SH-SY5Y (cell line): Measurements from ENCODE around the gene YDJC.

ENCODE experiments used
- GATA2 ChIP-seq: IDR thresholded peaks from 2 replicates; pipeline ENCODE4 v1.6.1; 2011; ENCODE audit warnings: mild to moderate bottlenecking, low read depth, low read length
- GATA3 ChIP-seq: IDR thresholded peaks from 2 replicates; pipeline ENCODE4 v1.6.1; 2011; ENCODE audit warnings: low read depth, mild to moderate bottlenecking, low read length, moderate library complexity

DNA sequence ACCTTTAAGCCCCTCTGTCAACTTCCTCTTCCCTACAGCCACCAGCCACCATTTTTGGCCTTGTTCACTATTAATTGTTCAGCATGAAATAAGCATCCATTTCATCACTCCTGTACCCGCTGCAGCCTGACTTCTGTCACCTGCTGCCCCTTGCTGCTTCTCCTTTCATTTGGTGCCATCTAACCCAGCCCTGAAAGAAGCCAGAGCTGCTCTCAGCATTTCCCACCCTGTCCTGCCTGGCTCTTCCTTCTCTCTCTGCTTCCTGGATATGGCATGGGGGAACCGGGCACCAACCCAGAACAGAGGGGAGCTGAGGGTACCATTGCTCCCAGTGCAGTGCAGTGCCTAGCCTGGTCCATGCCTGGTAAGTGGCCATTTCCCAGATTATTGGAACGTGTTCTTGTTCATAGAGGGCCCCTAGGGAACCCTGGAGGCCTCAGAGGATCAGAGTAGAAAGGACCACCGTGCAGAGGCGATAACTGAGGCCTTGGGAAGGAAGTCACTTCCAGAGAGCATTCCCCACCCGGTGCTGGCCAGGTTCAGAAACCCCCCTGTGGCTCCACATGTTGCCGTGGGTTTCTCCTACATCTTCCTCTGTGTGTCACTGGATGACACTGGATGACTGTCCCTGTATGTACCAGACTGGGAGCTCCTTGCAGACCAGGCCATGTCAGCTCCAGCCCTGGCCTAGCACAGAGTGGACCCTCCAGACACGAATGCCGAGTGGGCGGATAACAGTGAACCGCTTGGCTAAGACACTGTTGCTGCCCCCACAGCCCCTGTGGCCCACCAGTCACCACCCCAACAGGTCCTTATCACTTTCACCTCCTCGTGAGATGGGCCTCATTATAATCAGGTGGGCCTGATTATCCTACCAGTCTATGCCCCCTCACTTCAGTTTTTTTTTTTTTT lies 4.7 kb downstream of the YDJC start:
- TF ChIP-seq GATA2 (no peak), GATA3 (no peak)
